GM06990 (cell line): ENCODE data around the gene SRPRA.
"Not testable (repeated sequence)": the region's sequence is repeated elsewhere in the genome, so short reads cannot be mapped to it uniquely, and the experiment has no call there.

Experiments used
- DNase-seq: peaks from one replicate; pipeline ENCODE4 v3.0.0-alpha.2; 2011; ENCODE audit not compliant: insufficient read length; ENCODE audit errors: extremely low read depth
- H3K27me3 ChIP-seq: replicated peaks from 2 replicates; pipeline ENCODE4 v1.6.0; 2011; ENCODE audit warnings: low read length; ENCODE audit not compliant: control insufficient read depth, insufficient read depth
- H3K36me3 ChIP-seq: 2 replicates; pipeline ENCODE4 v1.5.1; 2011; ENCODE audit warnings: low read length; ENCODE audit not compliant: control insufficient read depth, insufficient read depth
- H3K4me3 ChIP-seq: replicated peaks from 2 replicates; pipeline ENCODE4 v1.5.1; 2011; ENCODE audit warnings: low read depth, mild to moderate bottlenecking, control low read depth, low read length
- CTCF ChIP-seq: IDR thresholded peaks from 2 replicates; pipeline ENCODE4 v1.5.1; 2011; ENCODE audit warnings: low read length, control low read depth, mild to moderate bottlenecking, inconsistent platforms; ENCODE audit not compliant: insufficient read depth, poor library complexity, severe bottlenecking

SRPRA gene

GRCh38 chr11:126257144-126257543 is 11.6 kb downstream of the SRPRA start:
- Histone ChIP-seq H3K4me3 (no peak overlapping the region), H3K27me3 (no peaks in the 10 kb centered on the region), H3K36me3 (peaks cover 8% of the 10 kb centered on the region)

GRCh38 chr11:126256216-126256615 is 12.5 kb downstream of the SRPRA start:
- no peak for DNase-seq
- Histone ChIP-seq H3K36me3 (peaks cover 6% of the 10 kb centered on the region), H3K27me3 (no peaks in the 10 kb centered on the region), H3K4me3 (no peak overlapping the region)
- no peak for TF ChIP-seq CTCF

More at GRCh38 chr11:126257144-126257543, 11.6 kb downstream of the SRPRA start:
- no peak for TF ChIP-seq CTCF
- DNase-seq = no peak

- not testable (repeated sequence) for H3K27me3 ChIP-seq, H3K36me3 ChIP-seq, DNase-seq, H3K4me3 ChIP-seq
Observed at GRCh38 chr11:126255507-126255906, 13.2 kb downstream of the SRPRA start.

GRCh38 chr11:126254819-126255218 is 13.9 kb downstream of the SRPRA start:
- TF ChIP-seq CTCF = no peak
- H3K27me3 ChIP-seq = no peaks in the 10 kb centered on the region
- H3K36me3 ChIP-seq = peaks cover 6% of the 10 kb centered on the region
- DNase-seq = no peak
- no peak overlapping the region for H3K4me3 ChIP-seq

- no peak for DNase-seq
- no peaks in the 10 kb centered on the region for H3K27me3 ChIP-seq
- TF ChIP-seq CTCF = no peak
Observed at GRCh38 chr11:126253265-126253664, 15.4 kb downstream of the SRPRA start.

GRCh38 chr11:126246636-126247035 is 22.1 kb downstream of the SRPRA start:
- Histone ChIP-seq H3K4me3 (no peak overlapping the region), H3K27me3 (no peaks in the 10 kb centered on the region), H3K36me3 (no peaks in the 10 kb centered on the region; the same call in 1 of the 2 replicates)
- no peak for DNase-seq
- no peak for TF ChIP-seq CTCF

More at GRCh38 chr11:126253265-126253664, 15.4 kb downstream of the SRPRA start:
- Histone ChIP-seq H3K36me3 (peaks cover 6% of the 10 kb centered on the region), H3K4me3 (no peak overlapping the region)
